GM21447 (cell line): ENCODE results near the gene LDB2.

Source experiments
- ATAC-seq: cut with Tn5 transposase; IDR thresholded peaks from one replicate; pipeline ENCODE4 v1.9.1; 2021; ENCODE audit not compliant: unreplicated experiment

LDB2 gene

DNA sequence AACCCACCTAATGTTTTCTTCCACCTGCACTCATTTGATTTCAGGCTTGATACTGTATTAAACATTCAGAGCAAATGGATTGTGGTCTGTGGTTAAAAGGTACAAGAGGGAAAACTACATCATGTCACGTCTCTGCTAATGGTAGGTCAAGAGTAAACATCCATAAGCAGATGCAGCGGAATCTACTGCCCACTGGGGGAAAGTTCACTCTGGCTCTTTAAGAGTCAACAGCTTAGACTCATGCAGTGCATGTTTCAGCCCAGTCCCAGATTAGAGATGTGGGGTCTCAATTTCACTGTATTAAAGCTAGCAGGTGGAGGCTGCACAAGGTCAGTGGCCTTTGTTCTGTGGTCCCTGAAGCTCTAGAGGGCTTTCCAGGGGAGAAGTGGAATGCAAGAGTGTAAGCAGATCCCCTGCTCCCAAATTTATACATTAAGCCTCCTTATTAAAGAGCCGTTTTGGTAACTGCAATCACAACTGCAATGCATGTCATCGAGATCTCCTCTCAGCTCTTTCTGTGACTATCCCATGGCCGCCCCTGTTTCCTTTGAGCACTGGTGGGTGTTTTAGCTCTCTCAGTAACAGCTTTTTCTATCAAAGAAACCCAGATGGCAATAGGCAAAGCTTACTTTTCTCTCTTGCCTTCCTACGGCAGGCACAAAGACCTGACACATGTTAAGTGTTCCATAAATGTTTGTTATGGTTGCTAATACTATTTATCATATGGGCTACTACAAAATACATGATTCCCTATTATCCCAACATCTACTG, 53.4 kb downstream of the LDB2 start:
- ATAC-seq = no peak

DNA sequence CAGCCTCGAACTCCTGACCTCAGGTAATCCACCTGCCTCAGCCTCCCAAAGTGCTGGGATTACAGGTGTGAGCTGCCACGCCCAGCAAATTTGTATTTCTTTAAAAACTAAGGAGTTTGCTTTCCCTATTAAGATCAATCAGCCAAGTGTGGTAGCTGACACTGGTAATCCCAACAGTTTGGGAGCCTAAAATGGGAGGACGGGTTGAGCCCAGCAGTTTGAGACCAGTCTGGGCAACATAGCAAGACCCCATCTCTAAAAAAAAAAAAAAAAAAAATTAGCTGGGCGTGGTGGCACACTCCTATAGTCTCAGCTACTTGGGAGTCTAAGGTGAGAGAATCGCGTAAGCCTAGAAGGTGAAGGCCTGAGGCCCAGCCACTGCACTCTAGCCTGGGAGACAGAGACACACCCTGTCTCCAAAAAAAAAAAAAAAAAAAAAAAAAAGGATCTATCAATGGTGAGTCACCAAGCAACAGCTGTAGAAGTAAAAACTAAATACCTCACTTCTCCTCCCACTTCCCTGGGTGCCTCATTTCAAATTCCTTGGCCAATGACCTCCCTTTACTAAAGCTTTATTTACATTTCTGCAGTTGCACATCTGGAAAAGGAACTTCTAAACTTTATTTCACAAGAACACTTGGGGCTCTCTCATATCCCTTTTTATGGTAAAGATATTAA, 54.5 kb downstream of the LDB2 start:
- ATAC-seq = no peak

DNA sequence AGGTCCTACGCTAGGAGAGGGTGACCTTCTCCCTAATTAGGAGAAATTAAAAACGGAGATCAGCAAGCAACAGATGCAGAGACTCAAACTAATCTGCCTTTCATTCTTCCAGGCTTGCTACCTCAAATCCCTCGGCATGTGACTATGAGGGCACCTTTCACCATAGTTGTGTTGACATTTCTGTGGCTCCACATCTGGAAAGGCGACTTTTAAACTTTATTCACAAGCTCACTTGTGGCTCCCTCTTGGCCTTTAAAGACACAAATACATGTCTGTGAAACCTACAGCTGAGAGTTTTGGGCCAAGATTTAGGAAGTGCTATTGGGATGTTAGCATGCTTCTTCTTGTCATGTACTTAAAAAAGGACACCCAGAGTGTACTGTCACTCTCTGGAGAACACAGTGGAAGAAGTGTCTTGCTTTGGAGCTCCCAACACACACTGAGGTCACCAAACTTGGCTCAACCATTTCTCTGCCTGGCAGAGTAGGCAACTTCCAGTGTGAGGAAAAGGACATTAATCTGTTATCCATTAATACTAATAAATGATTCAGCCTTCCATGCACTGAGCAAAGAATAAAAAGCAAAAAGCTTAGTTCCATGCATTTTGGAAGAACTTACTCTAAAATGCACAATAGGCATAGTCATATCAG, 60.1 kb downstream of the LDB2 start:
- ATAC-seq = no peak

DNA sequence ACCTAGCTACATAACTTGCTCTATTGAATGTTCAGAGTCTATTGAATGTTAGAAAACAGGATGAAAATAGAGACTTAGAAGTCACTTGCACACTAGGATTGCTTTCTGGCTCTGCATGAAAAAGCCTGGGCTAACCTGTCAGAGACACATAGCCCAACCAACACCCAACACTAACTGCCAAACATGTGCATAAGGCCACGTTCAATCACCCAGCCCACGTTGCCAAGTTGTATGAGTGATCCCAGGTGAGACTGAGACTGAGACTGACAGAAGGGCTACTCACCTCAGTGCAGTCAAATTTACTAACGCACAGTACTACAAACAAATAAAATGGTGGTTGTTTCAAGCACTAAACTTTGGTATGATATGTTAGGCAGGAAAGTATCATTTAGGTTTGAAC, 61.0 kb downstream of the LDB2 start:
- no peak for ATAC-seq

DNA sequence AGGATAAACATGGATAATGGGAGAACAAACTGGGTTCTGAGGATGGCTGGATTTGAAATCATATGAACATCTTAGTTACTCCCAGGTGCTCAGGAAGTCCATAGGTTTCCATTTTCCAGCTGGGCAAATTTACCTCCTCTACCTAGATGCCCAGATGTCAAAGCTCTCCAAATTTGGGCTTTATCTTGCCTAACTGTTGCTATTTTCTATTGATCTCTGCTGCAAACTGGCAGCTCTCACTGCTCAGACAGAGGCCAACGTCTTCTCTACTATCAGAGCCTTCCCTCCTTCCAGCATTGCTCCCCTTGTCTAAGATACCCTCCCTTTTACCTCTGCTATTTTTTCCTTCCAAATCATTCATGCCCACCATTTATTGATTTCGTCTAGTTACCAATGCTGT, 62.1 kb downstream of the LDB2 start:
- ATAC-seq = no peak

DNA sequence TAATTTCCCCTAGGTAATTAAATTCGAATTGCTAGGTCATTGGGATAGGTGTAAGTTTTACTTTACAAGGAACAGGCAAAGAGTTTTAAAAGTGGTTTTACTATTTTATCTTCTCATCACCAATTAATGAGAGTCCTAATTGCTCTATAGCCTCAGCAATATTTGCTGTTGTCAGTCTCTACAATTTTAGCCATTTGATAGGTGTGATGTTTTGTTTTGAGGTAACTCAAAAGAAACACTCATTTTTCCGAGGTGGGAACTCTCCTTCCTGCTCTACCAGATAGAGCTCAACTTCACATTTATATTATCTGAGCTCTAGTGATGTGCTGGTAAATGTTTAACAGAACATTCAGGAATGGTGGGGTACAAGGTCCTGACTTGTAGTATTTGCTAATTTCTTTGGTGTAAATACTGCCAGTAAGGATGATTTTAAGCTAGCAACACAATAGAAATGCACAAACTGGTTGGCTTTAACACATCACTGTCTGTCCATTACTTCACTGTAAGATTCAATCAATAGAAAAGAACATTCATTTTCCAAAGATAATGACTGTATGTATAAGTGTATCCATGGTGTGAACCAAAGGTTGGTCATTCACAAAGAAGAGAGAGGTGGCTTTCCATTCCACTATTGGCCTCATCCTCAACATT, 62.7 kb downstream of the LDB2 start:
- ATAC-seq = no peak

DNA sequence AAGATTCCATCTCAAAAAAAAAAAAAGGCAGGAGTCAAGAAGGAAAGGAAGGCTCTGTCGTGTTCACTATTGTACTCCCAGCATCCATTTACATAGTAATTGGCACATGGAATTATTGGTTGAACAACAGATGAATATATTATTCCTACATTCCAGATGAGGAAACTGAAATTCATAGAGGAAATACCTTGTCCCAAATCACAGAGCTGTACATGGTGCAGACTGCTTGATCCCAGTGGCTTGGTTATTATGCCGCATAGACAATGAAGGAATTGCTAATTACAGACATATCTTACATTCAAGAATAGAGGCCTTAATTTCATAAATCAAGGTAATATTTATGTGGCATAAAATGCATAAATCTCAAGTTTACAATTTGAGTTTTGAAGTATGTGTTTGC, 63.6 kb downstream of the LDB2 start:
- no peak for ATAC-seq

DNA sequence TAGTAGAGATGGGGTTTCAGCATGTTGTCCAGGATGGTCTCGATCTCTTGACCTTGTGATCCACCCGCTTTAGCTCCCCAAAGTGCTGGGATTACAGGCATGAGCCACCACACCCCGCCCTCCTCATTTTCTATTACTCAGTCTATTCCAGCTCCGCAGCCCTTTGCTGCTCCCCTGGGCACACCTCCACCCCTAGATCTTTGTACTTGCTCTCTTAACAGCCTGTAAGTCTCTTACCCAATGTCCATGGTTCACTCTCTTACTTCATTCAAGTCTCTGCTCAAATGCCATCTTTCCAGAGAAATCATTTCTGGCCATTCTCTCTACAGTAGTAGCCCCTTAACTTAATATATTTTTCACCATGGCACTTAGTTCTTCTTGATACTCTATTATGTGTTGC, 64.7 kb downstream of the LDB2 start:
- ATAC-seq = no peak

DNA sequence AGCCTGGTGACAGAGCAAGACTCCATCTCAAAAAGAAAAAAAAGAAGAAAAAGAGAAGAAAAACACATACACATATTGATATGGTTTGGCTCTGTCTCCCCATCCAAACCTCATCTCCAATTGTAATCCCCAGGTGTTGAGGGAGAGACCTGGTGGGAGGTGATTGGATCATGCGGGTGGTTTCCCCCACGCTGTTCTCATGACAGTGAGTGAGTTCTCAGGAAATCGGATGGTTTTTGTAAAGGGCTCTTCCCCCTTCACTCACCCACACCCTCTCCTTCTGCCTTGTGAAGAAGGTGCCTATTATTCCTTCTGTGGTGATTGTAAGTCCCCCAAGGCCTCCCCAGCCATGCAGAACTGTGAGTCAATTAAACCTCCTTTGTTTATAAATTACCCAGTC, 68.4 kb downstream of the LDB2 start:
- ATAC-seq = no peak

DNA sequence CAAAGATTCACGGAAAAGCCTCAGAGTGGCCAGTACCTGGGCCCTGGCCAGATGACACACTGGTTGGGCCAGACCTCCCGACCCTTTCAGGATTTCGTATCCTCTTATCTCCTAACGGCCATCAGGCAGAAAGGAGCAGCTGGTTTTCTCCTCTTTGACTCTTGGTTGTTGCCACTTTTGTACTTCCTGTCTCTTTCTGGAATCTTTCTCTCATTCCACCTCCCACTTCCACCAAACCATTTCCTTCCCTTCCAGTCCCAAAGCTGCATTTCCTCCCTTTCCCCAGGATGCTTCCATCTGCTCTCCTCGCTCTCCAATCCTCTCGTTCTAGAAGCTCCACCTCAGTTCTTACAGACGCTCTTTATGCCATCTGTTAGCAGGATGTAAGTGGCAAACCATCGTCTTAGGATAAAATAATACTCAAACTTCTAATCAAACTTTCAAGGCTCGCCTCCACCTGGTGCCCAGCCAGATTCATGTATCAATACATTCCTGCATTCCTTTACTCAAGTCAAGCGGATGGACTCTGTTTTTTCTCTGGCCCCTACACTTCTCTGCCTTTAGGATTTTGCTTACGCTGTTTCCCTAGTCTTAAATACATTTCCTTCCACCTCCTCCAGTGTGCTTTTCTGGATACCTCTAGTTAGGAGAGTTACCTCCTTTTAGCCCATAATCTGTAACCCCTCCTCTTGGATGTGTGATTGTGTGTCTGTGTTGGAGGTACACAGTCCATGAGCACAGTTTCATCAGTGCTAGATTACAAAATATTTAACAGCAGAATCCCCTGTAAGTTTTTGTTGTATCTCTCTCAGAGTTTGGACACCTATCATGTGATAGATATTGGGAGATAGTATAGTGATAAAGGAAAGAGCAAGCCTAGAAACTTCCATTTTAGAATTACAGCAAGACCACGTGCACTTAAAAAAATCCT, 70.4 kb downstream of the LDB2 start:
- ATAC-seq = no peak

DNA sequence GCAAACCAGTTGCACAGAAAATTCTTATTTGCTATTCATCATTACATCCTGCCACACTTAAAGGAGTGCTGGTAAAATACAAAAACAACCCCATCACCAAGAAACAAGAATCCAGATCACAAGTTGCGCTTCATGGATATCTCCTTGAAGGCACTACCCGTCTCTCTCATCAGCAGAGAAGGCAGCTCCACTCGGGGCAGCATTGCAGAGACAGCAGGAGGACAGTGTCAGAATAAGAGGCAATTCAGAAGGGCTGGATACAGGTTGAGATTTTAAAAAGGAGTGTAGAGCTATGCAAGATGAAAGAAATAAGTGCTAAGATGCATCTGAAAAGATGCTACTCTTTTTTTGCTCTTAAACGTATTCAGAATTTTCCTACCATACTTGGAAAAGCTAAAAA, 71.4 kb downstream of the LDB2 start:
- ATAC-seq = no peak

DNA sequence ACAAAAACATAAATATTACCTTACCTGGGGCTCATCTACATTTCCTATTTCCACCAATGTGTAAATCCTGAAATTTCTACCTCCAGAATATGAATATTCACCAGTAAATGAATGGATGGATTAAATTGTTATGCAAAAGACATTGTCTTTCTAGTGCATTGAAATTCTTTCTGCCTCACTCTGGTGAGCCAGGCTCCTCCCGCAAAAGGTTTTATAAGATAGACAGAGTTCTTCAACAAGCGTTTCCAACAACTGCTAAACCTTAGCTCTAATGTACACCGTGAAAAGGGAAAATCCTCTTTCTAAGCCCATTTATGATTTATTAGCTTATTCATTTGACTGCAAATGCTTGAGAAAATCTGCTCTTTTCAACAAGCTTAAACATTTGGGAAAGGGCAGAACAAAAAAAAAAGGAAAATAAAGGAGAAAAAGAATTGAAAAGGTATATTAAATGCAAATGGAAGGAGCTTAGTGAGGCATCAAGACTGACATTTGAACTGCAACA, 72.0 kb downstream of the LDB2 start:
- no peak for ATAC-seq

DNA sequence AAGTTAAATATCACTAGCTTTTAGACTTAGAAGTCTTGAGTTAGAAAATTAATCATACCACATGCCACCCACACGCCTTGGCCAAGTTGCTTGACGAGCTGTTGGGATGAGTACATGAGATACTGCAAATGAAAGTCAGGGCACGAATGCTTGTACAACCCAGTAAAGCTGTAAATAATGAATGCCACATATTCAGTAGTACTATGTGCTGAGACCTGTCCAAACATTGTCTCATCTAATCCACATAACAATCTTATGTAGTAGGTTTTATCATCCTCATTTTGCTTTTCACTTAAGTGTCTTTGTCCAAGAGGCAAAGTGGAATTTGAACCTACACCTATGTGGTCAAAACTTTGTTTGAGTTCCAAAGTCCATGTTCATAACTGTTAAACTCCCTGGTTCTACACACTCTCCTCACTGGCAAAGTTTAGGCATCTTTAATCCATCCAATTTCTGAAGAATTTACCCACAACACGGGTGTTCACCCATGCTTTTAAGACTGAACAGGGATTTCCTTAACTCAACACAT, 74.1 kb downstream of the LDB2 start:
- no peak for ATAC-seq

DNA sequence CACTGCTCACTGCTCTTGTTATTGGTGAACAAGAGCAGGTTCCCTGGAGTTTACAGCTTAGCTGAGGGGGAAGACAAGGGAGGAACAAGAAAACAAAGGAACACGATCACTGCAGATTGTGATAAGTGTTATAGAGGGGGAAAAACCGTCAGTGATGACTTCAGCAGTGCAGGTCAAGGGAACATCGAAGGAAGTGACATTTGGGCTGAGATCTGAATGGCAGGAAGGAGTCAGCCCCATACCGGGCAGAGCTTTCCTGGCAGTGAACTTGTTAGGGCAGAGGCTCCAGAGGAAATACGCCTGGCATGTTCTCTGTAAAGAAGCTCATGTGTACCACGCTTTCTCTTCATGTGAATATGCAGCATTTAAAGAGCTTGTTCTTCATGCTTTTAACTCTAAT, 78.1 kb downstream of the LDB2 start:
- no peak for ATAC-seq

DNA sequence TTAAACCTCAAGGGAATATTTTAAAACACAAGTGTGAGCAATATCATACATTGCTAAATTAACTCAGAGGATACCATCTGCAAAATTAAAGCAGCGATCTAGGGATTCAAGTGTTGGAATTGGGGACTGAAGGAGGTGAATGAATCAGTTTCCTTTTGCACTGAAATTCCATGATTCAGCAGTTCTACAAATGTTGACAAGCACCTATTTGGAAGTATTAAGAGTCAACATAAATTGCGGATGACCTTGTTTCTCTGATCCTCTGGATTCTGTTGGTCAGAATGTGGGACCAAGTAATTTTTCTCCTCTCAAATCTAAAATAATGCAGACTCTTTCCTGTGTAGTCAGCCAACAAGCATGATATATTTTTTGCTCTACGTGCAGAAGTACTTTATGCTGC, 78.8 kb downstream of the LDB2 start:
- ATAC-seq = no peak

DNA sequence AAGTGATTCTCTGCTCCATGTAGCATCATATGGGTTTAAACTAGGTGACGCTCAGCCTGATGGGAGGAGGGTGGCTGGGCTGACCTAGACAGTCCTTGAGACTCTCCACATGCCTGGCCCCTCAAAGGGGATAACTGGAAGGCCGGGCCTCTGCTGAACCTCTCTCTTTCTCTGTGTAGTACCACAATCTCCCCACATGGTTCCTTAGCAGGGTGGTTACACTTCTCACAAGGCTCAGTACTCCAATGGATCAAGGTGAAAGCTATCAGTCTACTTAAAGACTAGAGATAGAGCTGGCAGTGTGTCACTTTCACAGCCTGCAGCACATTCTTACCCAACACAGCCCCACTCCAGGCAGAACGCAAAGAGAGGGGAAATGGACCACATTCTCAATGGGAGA, 80.4 kb downstream of the LDB2 start:
- no peak for ATAC-seq

DNA sequence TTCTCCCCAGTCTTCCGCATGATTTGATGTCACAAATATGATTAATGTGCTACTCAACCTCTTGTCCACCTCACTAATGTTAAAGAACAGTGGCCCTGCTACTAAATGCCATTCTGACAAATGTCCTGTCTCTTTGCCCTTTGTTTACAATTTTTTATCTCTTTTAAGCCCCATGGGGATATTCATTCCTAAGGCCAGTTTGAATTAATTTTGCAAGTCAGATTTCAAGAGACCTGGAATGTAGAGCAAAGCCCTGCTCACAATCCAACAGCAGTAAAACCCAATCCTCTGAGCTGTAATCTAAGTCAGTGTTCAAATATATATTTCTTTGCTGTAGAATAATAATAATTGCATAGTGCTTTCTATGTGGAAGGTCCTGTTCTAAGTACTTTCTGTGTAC, 81.2 kb downstream of the LDB2 start:
- no peak for ATAC-seq

DNA sequence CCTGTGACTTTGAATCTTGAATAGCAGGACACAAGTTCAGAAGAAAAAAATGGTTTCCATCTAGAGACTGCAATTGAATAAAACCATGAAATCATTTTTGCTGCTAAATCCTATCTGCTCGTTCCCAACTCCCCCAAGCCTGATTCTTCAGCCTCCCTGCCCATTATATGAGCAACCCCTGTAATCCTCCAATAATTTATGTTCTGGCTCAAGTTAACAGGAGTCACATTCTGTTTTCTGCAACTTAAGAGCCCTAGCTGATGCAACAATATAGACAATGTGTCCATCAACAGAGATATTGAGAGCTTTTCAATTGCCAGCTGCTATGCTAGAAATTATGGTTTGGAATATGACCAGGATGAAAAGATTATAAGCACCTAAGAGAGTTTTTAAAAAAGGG, 84.1 kb downstream of the LDB2 start:
- no peak for ATAC-seq

DNA sequence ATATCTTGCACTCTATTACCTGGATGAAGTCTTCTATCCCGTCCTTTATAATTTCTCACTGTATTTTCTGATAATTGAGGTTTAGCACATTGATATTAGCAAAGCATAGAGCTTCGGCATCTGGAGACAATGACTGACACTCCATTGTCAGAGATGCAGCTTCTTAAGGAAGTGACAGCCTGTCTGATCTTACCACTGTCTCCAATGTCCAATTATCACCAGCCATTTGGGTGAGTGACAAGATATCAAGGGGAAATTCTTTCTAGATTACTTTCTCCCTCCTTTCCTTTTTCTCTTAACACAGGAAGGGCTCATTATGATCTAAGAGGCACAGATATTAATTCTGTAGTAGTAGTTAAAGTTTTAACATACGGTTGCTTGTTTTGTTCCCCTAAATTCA, 86.4 kb downstream of the LDB2 start:
- no peak for ATAC-seq

DNA sequence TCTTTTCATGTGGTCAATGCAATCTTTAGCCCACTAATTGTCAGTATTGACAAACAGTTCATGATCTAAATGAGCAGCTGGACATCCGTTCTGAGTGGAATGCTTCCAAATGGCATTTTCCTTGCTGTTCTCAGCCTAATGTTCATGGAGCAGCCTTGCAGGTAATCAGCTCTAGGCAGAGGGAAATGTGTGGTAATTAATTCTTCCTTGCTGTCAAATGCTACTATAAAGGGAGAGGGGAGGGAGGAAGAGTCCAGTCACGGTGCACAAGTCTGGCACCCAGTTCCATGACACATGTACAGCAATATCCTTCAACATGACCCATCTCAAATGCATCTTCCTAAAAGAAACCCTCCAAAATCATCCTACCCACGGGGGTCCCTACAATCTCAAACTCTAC, 88.5 kb downstream of the LDB2 start:
- no peak for ATAC-seq
